ENCODE results near the gene MT1E.

- TF ChIP-seq CTCF (IDR thresholded peaks at IDR 0.05) = no peak
- no peak for TF ChIP-seq POLR2A (IDR thresholded peaks at IDR 0.05)
These were observed 6.2 kb downstream of the MT1E start for GRCh38 chr16:56631832-56632155.
